ENCODE measurements around the gene HES1. TPM values are rescaled to one million over a fixed set of nuclear protein-coding genes. Genes with fewer than 3 reads are reported as not detected.

HES1 gene
- polyA plus RNA-seq, 1 donor (not counting 4 experiments of a cell fraction or from before 2014, with no cell fraction given): 138 TPM

GRCh38 chr3:194147679-194148078 is 11.7 kb downstream of the HES1 start:
- Histone ChIP-seq H3K4me1 (ENCODE audit: control insufficient read depth, extremely low read depth, insufficient read depth, low read length) (peaks cover 14% of the 10 kb centered on the region), H3K27ac (ENCODE audit: control insufficient read depth, insufficient read depth, low read length) (no peak overlapping the region), H3K36me3 (ENCODE audit: control insufficient read depth in 2 of 2, extremely low read depth in 1 of 2, insufficient read depth in 2 of 2, low read length in 2 of 2) (no peaks in the 10 kb centered on the region), H3K9me3 (ENCODE audit: control insufficient read depth, low read depth, low read length) (no peaks in the 10 kb centered on the region), H3K4me2 (ENCODE audit: control insufficient read depth, extremely low read depth, insufficient read depth, low read depth, low read length) (no peak overlapping the region), H3K27me3 (ENCODE audit: control insufficient read depth, extremely low read depth, insufficient read depth, low read length) (no peaks in the 10 kb centered on the region), H3K4me3 (ENCODE audit: control insufficient read depth in 2 of 3, extremely low read depth in 1 of 3, insufficient read depth in 2 of 3, low read depth in 1 of 3, low read length in 3 of 3) (no peak overlapping the region), H3K9ac (ENCODE audit: control insufficient read depth, extremely low read depth, insufficient read depth, low read length) (no peak overlapping the region), H3K79me2 (ENCODE audit: control insufficient read depth, insufficient read depth, low read length) (no peaks in the 10 kb centered on the region), H2AFZ (ENCODE audit: control insufficient read depth, low read length) (no peak overlapping the region), H4K20me1 (ENCODE audit: control insufficient read depth, extremely low read depth, insufficient read depth, low read length) (no peaks in the 10 kb centered on the region), H3K9me1 (ENCODE audit: control insufficient read depth, extremely low read depth, insufficient read depth, low read length) (no peaks in the 10 kb centered on the region)
- dilution Hi-C loops (cut with MboI; ENCODE audit: extremely low pct_ligation_motif_present, low sequenced_read_pairs): no loop called here
- DNase-seq (ENCODE audit: low read depth, low spot score) (no peak), FAIRE-seq (no peak)
- TF ChIP-seq, protein P1, sequence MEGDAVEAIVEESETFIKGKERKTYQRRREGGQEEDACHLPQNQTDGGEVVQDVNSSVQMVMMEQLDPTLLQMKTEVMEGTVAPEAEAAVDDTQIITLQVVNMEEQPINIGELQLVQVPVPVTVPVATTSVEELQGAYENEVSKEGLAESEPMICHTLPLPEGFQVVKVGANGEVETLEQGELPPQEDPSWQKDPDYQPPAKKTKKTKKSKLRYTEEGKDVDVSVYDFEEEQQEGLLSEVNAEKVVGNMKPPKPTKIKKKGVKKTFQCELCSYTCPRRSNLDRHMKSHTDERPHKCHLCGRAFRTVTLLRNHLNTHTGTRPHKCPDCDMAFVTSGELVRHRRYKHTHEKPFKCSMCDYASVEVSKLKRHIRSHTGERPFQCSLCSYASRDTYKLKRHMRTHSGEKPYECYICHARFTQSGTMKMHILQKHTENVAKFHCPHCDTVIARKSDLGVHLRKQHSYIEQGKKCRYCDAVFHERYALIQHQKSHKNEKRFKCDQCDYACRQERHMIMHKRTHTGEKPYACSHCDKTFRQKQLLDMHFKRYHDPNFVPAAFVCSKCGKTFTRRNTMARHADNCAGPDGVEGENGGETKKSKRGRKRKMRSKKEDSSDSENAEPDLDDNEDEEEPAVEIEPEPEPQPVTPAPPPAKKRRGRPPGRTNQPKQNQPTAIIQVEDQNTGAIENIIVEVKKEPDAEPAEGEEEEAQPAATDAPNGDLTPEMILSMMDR (optimal IDR thresholded peaks at IDR 0.05 in 1 of 3, IDR thresholded peaks at IDR 0.05 in 1 of 3, conservative IDR thresholded peaks at IDR 0.05 in 1 of 3; ENCODE audit: extremely low read depth in 1 of 3, insufficient read depth in 2 of 3, low read length in 3 of 3): no peak

DNA sequence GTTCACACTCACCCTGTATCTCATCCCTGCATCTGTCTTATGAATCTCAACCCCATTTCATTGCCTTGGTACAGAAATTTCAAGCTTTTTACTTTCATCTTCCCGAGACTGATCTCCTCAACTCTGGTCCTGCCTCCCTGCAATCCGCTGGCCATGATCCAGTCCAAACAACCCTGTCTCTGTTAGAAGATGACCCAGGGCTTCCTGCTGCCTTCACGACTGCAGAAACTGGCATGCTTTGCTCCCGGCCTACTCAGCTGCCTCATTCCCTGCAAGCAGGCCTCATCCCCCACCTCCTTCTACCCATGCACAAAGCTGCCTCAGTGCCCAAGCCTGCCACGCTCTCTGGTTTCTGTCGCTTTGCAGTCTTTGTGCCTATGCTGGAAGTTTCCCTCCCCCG is 12.4 kb downstream of the HES1 start:
- H3K4me2 ChIP-seq (ENCODE audit: control insufficient read depth, extremely low read depth, insufficient read depth, low read depth, low read length): no peak overlapping the region
- no peaks in the 10 kb centered on the region for H3K9me3 ChIP-seq (ENCODE audit: control insufficient read depth, low read depth, low read length)
- H3K36me3 ChIP-seq (ENCODE audit: control insufficient read depth in 2 of 2, extremely low read depth in 1 of 2, insufficient read depth in 2 of 2, low read length in 2 of 2): no peaks in the 10 kb centered on the region
- TF ChIP-seq EZH2 (IDR thresholded peaks at IDR 0.05; ENCODE audit: low read length): no peak
- TF ChIP-seq, protein P1 (optimal IDR thresholded peaks at IDR 0.05 in 1 of 3, IDR thresholded peaks at IDR 0.05 in 1 of 3, conservative IDR thresholded peaks at IDR 0.05 in 1 of 3; ENCODE audit: extremely low read depth in 1 of 3, insufficient read depth in 2 of 3, low read length in 3 of 3): no peak
- FAIRE-seq (no peak), DNase-seq (ENCODE audit: low read depth, low spot score) (no peak)
- no peaks in the 10 kb centered on the region for H3K27me3 ChIP-seq (ENCODE audit: control insufficient read depth, extremely low read depth, insufficient read depth, low read length)
- no peak overlapping the region for H3K9ac ChIP-seq (ENCODE audit: control insufficient read depth, extremely low read depth, insufficient read depth, low read length)
- peaks cover 8% of the 10 kb centered on the region for H3K4me1 ChIP-seq (ENCODE audit: control insufficient read depth, extremely low read depth, insufficient read depth, low read length)
- H3K4me3 ChIP-seq (ENCODE audit: control insufficient read depth in 2 of 3, extremely low read depth in 1 of 3, insufficient read depth in 2 of 3, low read depth in 1 of 3, low read length in 3 of 3): no peak overlapping the region
- no peaks in the 10 kb centered on the region for H3K9me1 ChIP-seq (ENCODE audit: control insufficient read depth, extremely low read depth, insufficient read depth, low read length)
- no peak overlapping the region for H3K27ac ChIP-seq (ENCODE audit: control insufficient read depth, insufficient read depth, low read length)
- no peaks in the 10 kb centered on the region for H3K79me2 ChIP-seq (ENCODE audit: control insufficient read depth, insufficient read depth, low read length)
- H2AFZ ChIP-seq (ENCODE audit: control insufficient read depth, low read length): no peak overlapping the region
- H4K20me1 ChIP-seq (ENCODE audit: control insufficient read depth, extremely low read depth, insufficient read depth, low read length): no peaks in the 10 kb centered on the region
- dilution Hi-C loops (cut with MboI; ENCODE audit: extremely low pct_ligation_motif_present, low sequenced_read_pairs): no loop called here

Data from keratinocyte (primary cell).